GM12891 (cell line): ENCODE data around the gene ZNF175.
A peak's percentile ranks its signal among the peaks of the same experiment; 100 is the strongest.

ENCODE experiments used
- DNase-seq: peaks from one replicate; pipeline ENCODE4 v3.0.0; 2011; ENCODE audit warnings: low spot score; ENCODE audit not compliant: insufficient read length
- FAIRE-seq: peaks from 2 replicates; lab custom pipeline; 2011; peaks lifted over from hg19 to GRCh38; lab: Jason Lieb, UNC
- PAX5 ChIP-seq: IDR thresholded peaks from 2 replicates; pipeline ENCODE4 v1.6.1; 2011; ENCODE audit warnings: low read length, moderate library complexity, mild to moderate bottlenecking; ENCODE audit not compliant: insufficient read depth, severe bottlenecking
- POLR2A ChIP-seq: IDR thresholded peaks from 2 replicates; pipeline ENCODE4 v1.6.1; 2011; ENCODE audit warnings: low read depth, low read length, control low read depth
- POLR2AphosphoS5 ChIP-seq: IDR thresholded peaks from 2 replicates; pipeline ENCODE4 v1.6.1; 2011; ENCODE audit warnings: low read depth, low read length, control low read depth
- POU2F2 ChIP-seq: IDR thresholded peaks from 2 replicates; pipeline ENCODE4 v1.6.1; 2011; ENCODE audit warnings: low read depth, mild to moderate bottlenecking, control low read depth, low read length, moderate library complexity
- SPI1 ChIP-seq: IDR thresholded peaks from 2 replicates; pipeline ENCODE4 v1.6.1; 2011; ENCODE audit warnings: low read depth, low read length, control low read depth
- TAF1 ChIP-seq: IDR thresholded peaks from 2 replicates; pipeline ENCODE4 v1.6.1; 2011; ENCODE audit warnings: low read depth, low read length, control low read depth

Gene ZNF175

DNA sequence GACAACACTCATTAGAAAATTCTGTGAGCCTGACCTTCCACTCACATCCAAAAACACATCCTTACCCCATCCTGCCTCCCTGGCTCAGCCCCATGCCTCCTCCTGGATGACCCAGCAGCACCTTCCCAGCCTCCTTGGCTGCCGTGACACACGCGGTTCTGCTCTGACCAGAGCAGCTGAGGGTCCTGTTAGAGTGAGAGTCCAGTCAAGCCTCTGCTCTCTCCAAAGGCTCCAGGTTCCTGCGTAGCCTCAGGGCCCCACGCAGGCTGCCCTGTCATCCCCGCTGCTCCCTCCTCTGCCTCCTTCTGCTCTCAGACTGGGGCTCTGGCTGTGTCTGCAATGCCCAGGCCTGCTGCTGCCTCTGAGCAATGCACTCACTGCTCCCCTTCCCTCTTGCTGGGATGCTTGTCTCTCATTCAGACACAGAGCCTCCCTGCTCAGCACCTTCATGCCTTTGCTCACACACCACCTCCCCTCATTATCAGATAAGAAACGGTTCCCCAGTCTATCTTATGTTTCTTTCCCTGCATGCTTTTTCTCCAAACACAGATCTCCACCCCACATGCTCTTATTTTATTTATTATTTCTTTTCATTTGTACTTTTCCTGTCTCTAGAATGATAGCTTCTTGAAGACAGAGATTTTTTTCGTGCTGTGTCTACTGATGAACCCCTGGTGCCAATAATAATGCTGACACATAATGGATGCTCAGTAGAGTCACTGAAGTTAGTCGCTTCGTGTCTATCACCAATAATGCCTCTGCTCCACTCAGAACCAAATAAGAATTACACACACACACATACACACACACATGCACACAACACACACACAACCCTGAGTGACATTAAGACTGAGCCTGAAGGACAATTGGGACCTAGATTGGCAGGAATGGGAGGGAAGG is 29.4 kb upstream of the ZNF175 start:
- FAIRE-seq (no peak), DNase-seq (no peak)
- no peak for TF ChIP-seq TAF1

- no peak for FAIRE-seq
- TF ChIP-seq TAF1, result no peak
- no peak for TF ChIP-seq PAX5
- no peak for TF ChIP-seq POU2F2
- TF ChIP-seq SPI1, result no peak
- TF ChIP-seq POLR2A, result no peak
- TF ChIP-seq POLR2AphosphoS5, result no peak
Observed at GRCh38 chr19:51542699-51543098, 28.4 kb upstream of the ZNF175 start.

GRCh38 chr19:51544038-51544437 is 27.0 kb upstream of the ZNF175 start:
- DNase-seq (no peak), FAIRE-seq (no peak)
- TF ChIP-seq POLR2A, result no peak
- TF ChIP-seq TAF1, result no peak
- TF ChIP-seq PAX5, result no peak
- no peak for TF ChIP-seq POLR2AphosphoS5
- no peak for TF ChIP-seq SPI1
- TF ChIP-seq POU2F2, result no peak

More at GRCh38 chr19:51542699-51543098, 28.4 kb upstream of the ZNF175 start:
- no peak for DNase-seq

GRCh38 chr19:51546107-51546649 is 24.9 kb upstream of the ZNF175 start:
- DNase-seq (no peak), FAIRE-seq (no peak)
- peak; percentile 25; the same call in 1 of the 2 replicates for TF ChIP-seq SPI1
- no peak for TF ChIP-seq PAX5

GRCh38 chr19:51546650-51547396 is 24.3 kb upstream of the ZNF175 start:
- DNase-seq (no peak), FAIRE-seq (no peak)
- TF ChIP-seq POLR2AphosphoS5, result no peak
- TF ChIP-seq TAF1, result no peak
- TF ChIP-seq POLR2A, result no peak
- no peak for TF ChIP-seq SPI1
- TF ChIP-seq PAX5, result no peak
- TF ChIP-seq POU2F2, result no peak

GRCh38 chr19:51547397-51548212 is 23.5 kb upstream of the ZNF175 start:
- DNase-seq (no peak), FAIRE-seq (peak; percentile 77)
- TF ChIP-seq POLR2A (no peak), PAX5 (no peak), SPI1 (no peak), POLR2AphosphoS5 (no peak), POU2F2 (no peak), TAF1 (no peak)

GRCh38 chr19:51548213-51548651 is 22.9 kb upstream of the ZNF175 start:
- FAIRE-seq, result no peak
- TF ChIP-seq POU2F2, result no peak
- TF ChIP-seq POLR2AphosphoS5, result no peak
- no peak for TF ChIP-seq POLR2A
- no peak for TF ChIP-seq SPI1
- no peak for TF ChIP-seq PAX5
- TF ChIP-seq TAF1, result no peak
- no peak for DNase-seq

GRCh38 chr19:51548891-51549305 is 22.2 kb upstream of the ZNF175 start:
- TF ChIP-seq SPI1, result no peak
- TF ChIP-seq POLR2A, result no peak
- TF ChIP-seq POLR2AphosphoS5, result no peak
- no peak for TF ChIP-seq PAX5
- no peak for TF ChIP-seq POU2F2
- TF ChIP-seq TAF1, result no peak
- no peak for FAIRE-seq
- no peak for DNase-seq

GRCh38 chr19:51549533-51550324 is 21.4 kb upstream of the ZNF175 start:
- no peak for DNase-seq
- peak; percentile 85 for FAIRE-seq
- no peak for TF ChIP-seq SPI1
- no peak for TF ChIP-seq TAF1
- TF ChIP-seq PAX5, result no peak
- TF ChIP-seq POU2F2, result no peak
- no peak for TF ChIP-seq POLR2AphosphoS5
